ENCODE data around the gene TRIO.

The TRIO gene

GRCh38 chr5:14212838-14213237 lies 69.7 kb downstream of the TRIO start:
- no peak for DNase-seq (ENCODE audit: low spot score)
- Histone ChIP-seq H3K27ac (replicated peaks; ENCODE audit: low read length) (no peak overlapping the region), H3K4me1 (ENCODE audit: control insufficient read depth in 2 of 2, insufficient read depth in 1 of 2, low read depth in 1 of 2, low read length in 2 of 2) (peaks cover 3 to 15% of the 10 kb centered on the region in 2 donors)

GRCh38 chr5:14213253-14213652 lies 70.1 kb downstream of the TRIO start:
- no peak overlapping the region for H4K8ac ChIP-seq (ENCODE audit: low read depth, low read length)
- H2AFZ ChIP-seq (ENCODE audit: low read length) = no peak overlapping the region
- no peak overlapping the region for H3K4me3 ChIP-seq (ENCODE audit: low read length in 2 of 2)
- H3K79me1 ChIP-seq (ENCODE audit: low read depth, low read length) = no peaks in the 10 kb centered on the region
- DNase-seq (ENCODE audit: low spot score) = no peak
- no peak overlapping the region for H4K91ac ChIP-seq (ENCODE audit: low read depth, low read length, poor library complexity)
- no peak overlapping the region for H3K18ac ChIP-seq (ENCODE audit: low read length)
- no peak overlapping the region for H3K4me2 ChIP-seq (ENCODE audit: insufficient read depth, low read length, poor library complexity, severe bottlenecking)
- no peaks in the 10 kb centered on the region for H3K36me3 ChIP-seq (replicated peaks in 1 of 2; ENCODE audit: control insufficient read depth in 2 of 2, insufficient read depth in 2 of 2, low read length in 2 of 2)
- H3K27ac ChIP-seq (replicated peaks; ENCODE audit: low read length) = no peak overlapping the region
- no peak overlapping the region for H2BK15ac ChIP-seq (ENCODE audit: low read length)
- no peaks in the 10 kb centered on the region for H3K27me3 ChIP-seq (ENCODE audit: control insufficient read depth in 3 of 3, insufficient read depth in 3 of 3, low read depth in 1 of 3, low read length in 3 of 3)
- H3K23ac ChIP-seq (ENCODE audit: low read depth, low read length, poor library complexity) = no peak overlapping the region
- H3K14ac ChIP-seq (ENCODE audit: low read length) = no peak overlapping the region
- H2BK120ac ChIP-seq (ENCODE audit: low read depth, low read length) = no peak overlapping the region
- peaks cover 3 to 15% of the 10 kb centered on the region in 2 donors for H3K4me1 ChIP-seq (ENCODE audit: control insufficient read depth in 2 of 2, insufficient read depth in 1 of 2, low read depth in 1 of 2, low read length in 2 of 2)
- no peak overlapping the region for H2BK12ac ChIP-seq (ENCODE audit: low read length)
- H2BK5ac ChIP-seq (ENCODE audit: low read length) = no peak overlapping the region
- WGBS, 2 donors (ENCODE audit: extremely low coverage in 2 of 2, insufficient read length in 2 of 2, insufficient replicate concordance in 1 of 2) = no CpG with 5 or more reads among the region's 1 CpG
- no peak overlapping the region for H3K4ac ChIP-seq (ENCODE audit: low read length)
- H3K9me3 ChIP-seq (replicated peaks in 1 of 2; ENCODE audit: control insufficient read depth in 2 of 2, insufficient read depth in 1 of 2, low read depth in 1 of 2, low read length in 2 of 2) = no peaks in the 10 kb centered on the region
- no peak overlapping the region for H3K9ac ChIP-seq (ENCODE audit: low read depth, low read length, poor library complexity)
- H2AK5ac ChIP-seq (ENCODE audit: low read depth, low read length) = no peak overlapping the region

More at GRCh38 chr5:14212838-14213237, 69.7 kb downstream of the TRIO start:
- H3K18ac ChIP-seq (ENCODE audit: low read length) = no peak overlapping the region
- no peak overlapping the region for H2BK120ac ChIP-seq (ENCODE audit: low read depth, low read length)
- H3K4me2 ChIP-seq (ENCODE audit: insufficient read depth, low read length, poor library complexity, severe bottlenecking) = no peak overlapping the region
- no peak overlapping the region for H3K9ac ChIP-seq (ENCODE audit: low read depth, low read length, poor library complexity)
- H3K23ac ChIP-seq (ENCODE audit: low read depth, low read length, poor library complexity) = no peak overlapping the region
- H3K79me1 ChIP-seq (ENCODE audit: low read depth, low read length) = no peaks in the 10 kb centered on the region
- no peak overlapping the region for H4K8ac ChIP-seq (ENCODE audit: low read depth, low read length)
- no peaks in the 10 kb centered on the region for H3K9me3 ChIP-seq (replicated peaks in 1 of 2; ENCODE audit: control insufficient read depth in 2 of 2, insufficient read depth in 1 of 2, low read depth in 1 of 2, low read length in 2 of 2)
- WGBS, 2 donors (ENCODE audit: extremely low coverage in 2 of 2, insufficient read length in 2 of 2, insufficient replicate concordance in 1 of 2) = no CpG with 5 or more reads among the region's 4 CpGs
- H3K4me3 ChIP-seq (ENCODE audit: low read length in 2 of 2) = no peak overlapping the region
- H4K91ac ChIP-seq (ENCODE audit: low read depth, low read length, poor library complexity) = no peak overlapping the region
- H2BK5ac ChIP-seq (ENCODE audit: low read length) = no peak overlapping the region
- H2AK5ac ChIP-seq (ENCODE audit: low read depth, low read length) = no peak overlapping the region
- H3K4ac ChIP-seq (ENCODE audit: low read length) = no peak overlapping the region
- no peak overlapping the region for H2AFZ ChIP-seq (ENCODE audit: low read length)
- H2BK15ac ChIP-seq (ENCODE audit: low read length) = no peak overlapping the region
- H3K14ac ChIP-seq (ENCODE audit: low read length) = no peak overlapping the region
- H3K27me3 ChIP-seq (ENCODE audit: control insufficient read depth in 3 of 3, insufficient read depth in 3 of 3, low read depth in 1 of 3, low read length in 3 of 3) = no peaks in the 10 kb centered on the region
- H3K36me3 ChIP-seq (replicated peaks in 1 of 2; ENCODE audit: control insufficient read depth in 2 of 2, insufficient read depth in 2 of 2, low read length in 2 of 2) = no peaks in the 10 kb centered on the region
- H2BK12ac ChIP-seq (ENCODE audit: low read length) = no peak overlapping the region

- Histone ChIP-seq H3K79me1 (ENCODE audit: low read depth, low read length) (no peaks in the 10 kb centered on the region), H3K9ac (ENCODE audit: low read depth, low read length, poor library complexity) (no peak overlapping the region), H3K36me3 (replicated peaks in 1 of 2; ENCODE audit: control insufficient read depth in 2 of 2, insufficient read depth in 2 of 2, low read length in 2 of 2) (no peaks in the 10 kb centered on the region), H3K4me1 (ENCODE audit: control insufficient read depth in 2 of 2, insufficient read depth in 1 of 2, low read depth in 1 of 2, low read length in 2 of 2) (peaks cover 3 to 17% of the 10 kb centered on the region in 2 donors), H2BK120ac (ENCODE audit: low read depth, low read length) (no peak overlapping the region), H3K4me3 (ENCODE audit: low read length in 2 of 2) (no peak overlapping the region), H3K9me3 (replicated peaks in 1 of 2; ENCODE audit: control insufficient read depth in 2 of 2, insufficient read depth in 1 of 2, low read depth in 1 of 2, low read length in 2 of 2) (no peaks in the 10 kb centered on the region), H2BK5ac (ENCODE audit: low read length) (no peak overlapping the region), H3K14ac (ENCODE audit: low read length) (no peak overlapping the region), H3K23ac (ENCODE audit: low read depth, low read length, poor library complexity) (no peak overlapping the region), H2AK5ac (ENCODE audit: low read depth, low read length) (no peak overlapping the region), H4K8ac (ENCODE audit: low read depth, low read length) (no peak overlapping the region), H3K4ac (ENCODE audit: low read length) (no peak overlapping the region), H2BK12ac (ENCODE audit: low read length) (no peak overlapping the region), H3K18ac (ENCODE audit: low read length) (no peak overlapping the region), H4K91ac (ENCODE audit: low read depth, low read length, poor library complexity) (no peak overlapping the region), H2AFZ (ENCODE audit: low read length) (no peak overlapping the region), H3K27me3 (ENCODE audit: control insufficient read depth in 3 of 3, insufficient read depth in 3 of 3, low read depth in 1 of 3, low read length in 3 of 3) (no peaks in the 10 kb centered on the region), H3K4me2 (ENCODE audit: insufficient read depth, low read length, poor library complexity, severe bottlenecking) (no peak overlapping the region), H2BK15ac (ENCODE audit: low read length) (no peak overlapping the region), H3K27ac (replicated peaks; ENCODE audit: low read length) (no peak overlapping the region)
- no peak for DNase-seq (ENCODE audit: low spot score)
- WGBS, 2 donors (ENCODE audit: extremely low coverage in 2 of 2, insufficient read length in 2 of 2, insufficient replicate concordance in 1 of 2) = no CpG with 5 or more reads among the region's 6 CpGs
These were observed 70.9 kb downstream of the TRIO start for GRCh38 chr5:14213813-14214585.

GRCh38 chr5:14215901-14216300 lies 72.8 kb downstream of the TRIO start:
- Histone ChIP-seq H3K27me3 (ENCODE audit: control insufficient read depth in 3 of 3, insufficient read depth in 3 of 3, low read depth in 1 of 3, low read length in 3 of 3) (no peaks in the 10 kb centered on the region), H2AFZ (ENCODE audit: low read length) (no peak overlapping the region), H2BK15ac (ENCODE audit: low read length) (no peak overlapping the region), H3K79me1 (ENCODE audit: low read depth, low read length) (no peaks in the 10 kb centered on the region), H4K8ac (ENCODE audit: low read depth, low read length) (no peak overlapping the region), H2AK5ac (ENCODE audit: low read depth, low read length) (no peak overlapping the region), H3K36me3 (replicated peaks in 1 of 2; ENCODE audit: control insufficient read depth in 2 of 2, insufficient read depth in 2 of 2, low read length in 2 of 2) (no peaks in the 10 kb centered on the region), H3K9me3 (replicated peaks in 1 of 2; ENCODE audit: control insufficient read depth in 2 of 2, insufficient read depth in 1 of 2, low read depth in 1 of 2, low read length in 2 of 2) (no peaks in the 10 kb centered on the region), H2BK5ac (ENCODE audit: low read length) (no peak overlapping the region), H3K14ac (ENCODE audit: low read length) (no peak overlapping the region), H3K9ac (ENCODE audit: low read depth, low read length, poor library complexity) (no peak overlapping the region), H3K4me3 (ENCODE audit: low read length in 2 of 2) (no peak overlapping the region), H3K27ac (replicated peaks; ENCODE audit: low read length) (no peak overlapping the region), H2BK120ac (ENCODE audit: low read depth, low read length) (no peak overlapping the region), H3K4me1 (ENCODE audit: control insufficient read depth in 2 of 2, insufficient read depth in 1 of 2, low read depth in 1 of 2, low read length in 2 of 2) (peaks cover 3 to 17% of the 10 kb centered on the region in 2 donors), H4K91ac (ENCODE audit: low read depth, low read length, poor library complexity) (no peak overlapping the region), H3K18ac (ENCODE audit: low read length) (no peak overlapping the region), H3K4ac (ENCODE audit: low read length) (no peak overlapping the region), H3K23ac (ENCODE audit: low read depth, low read length, poor library complexity) (no peak overlapping the region), H2BK12ac (ENCODE audit: low read length) (no peak overlapping the region), H3K4me2 (ENCODE audit: insufficient read depth, low read length, poor library complexity, severe bottlenecking) (no peak overlapping the region)
- DNase-seq (ENCODE audit: low spot score) = no peak
- WGBS, 2 donors (ENCODE audit: extremely low coverage in 2 of 2, insufficient read length in 2 of 2, insufficient replicate concordance in 1 of 2) = no CpG with 5 or more reads among the region's 6 CpGs

Data from neuronal stem cell (in vitro differentiated cells).